Transverse colon (tissue), 3 donors: ENCODE measurements around the gene L3MBTL4.

Experiments
- EP300 ChIP-seq: sonication (generic); formaldehyde crosslinking; IDR thresholded peaks from one replicate; pipeline ENCODE4 v1.6.1; 2017; ENCODE audit warnings: antibody characterized with exemption, low read depth
- POLR2A ChIP-seq: fragments of 450-650 bp; IDR thresholded peaks from one replicate; pipeline ENCODE4 v1.6.1; 2016; ENCODE audit warnings: antibody characterized with exemption, mild to moderate bottlenecking, moderate library complexity
- TF ChIP-seq, protein P1 (sequence below), 5 experiments: fragments of 200-600 bp in 3 of 5; fragments of 450-650 bp in 2 of 5; sonication (generic) in 3 of 5; IDR thresholded peaks; 1 replicate in 2 of 5; 2 replicates in 3 of 5; pipeline ENCODE4 v1.5.1; 2016 to 2017; ENCODE audit warnings: antibody characterized with exemption in 5 of 5, inconsistent platforms in 3 of 5, mild to moderate bottlenecking in 2 of 5, moderate library complexity in 1 of 5

DNA sequence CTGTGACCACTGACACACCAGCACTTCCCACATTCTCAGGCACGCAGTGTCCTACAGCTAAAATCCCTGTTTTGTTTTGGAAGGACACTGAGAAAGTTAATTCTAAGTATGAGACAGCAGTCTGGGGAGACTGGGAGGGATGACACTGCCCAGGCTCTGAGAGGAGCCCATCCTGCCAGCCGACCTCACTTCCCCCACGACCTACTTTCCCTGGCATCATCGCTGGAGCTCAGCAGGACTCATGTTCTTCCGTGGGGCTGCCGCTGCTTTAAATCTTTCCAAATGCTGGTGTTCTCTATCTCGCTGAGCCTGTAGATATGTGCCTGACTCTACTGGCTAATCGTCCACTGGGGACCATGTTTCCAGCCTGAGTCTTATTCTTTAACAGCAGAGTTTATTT is 450.6 kb downstream of the L3MBTL4 start:
- TF ChIP-seq, protein P1, sequence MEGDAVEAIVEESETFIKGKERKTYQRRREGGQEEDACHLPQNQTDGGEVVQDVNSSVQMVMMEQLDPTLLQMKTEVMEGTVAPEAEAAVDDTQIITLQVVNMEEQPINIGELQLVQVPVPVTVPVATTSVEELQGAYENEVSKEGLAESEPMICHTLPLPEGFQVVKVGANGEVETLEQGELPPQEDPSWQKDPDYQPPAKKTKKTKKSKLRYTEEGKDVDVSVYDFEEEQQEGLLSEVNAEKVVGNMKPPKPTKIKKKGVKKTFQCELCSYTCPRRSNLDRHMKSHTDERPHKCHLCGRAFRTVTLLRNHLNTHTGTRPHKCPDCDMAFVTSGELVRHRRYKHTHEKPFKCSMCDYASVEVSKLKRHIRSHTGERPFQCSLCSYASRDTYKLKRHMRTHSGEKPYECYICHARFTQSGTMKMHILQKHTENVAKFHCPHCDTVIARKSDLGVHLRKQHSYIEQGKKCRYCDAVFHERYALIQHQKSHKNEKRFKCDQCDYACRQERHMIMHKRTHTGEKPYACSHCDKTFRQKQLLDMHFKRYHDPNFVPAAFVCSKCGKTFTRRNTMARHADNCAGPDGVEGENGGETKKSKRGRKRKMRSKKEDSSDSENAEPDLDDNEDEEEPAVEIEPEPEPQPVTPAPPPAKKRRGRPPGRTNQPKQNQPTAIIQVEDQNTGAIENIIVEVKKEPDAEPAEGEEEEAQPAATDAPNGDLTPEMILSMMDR (IDR thresholded peaks at IDR 0.05) = no peak
- TF ChIP-seq POLR2A (no peak), EP300 (no peak)
